ENCODE data around the gene TSC22D4. TPM values are rescaled to one million over a fixed set of nuclear protein-coding genes. Genes with fewer than 3 reads are reported as not detected.

The TSC22D4 gene
- total and polyA plus RNA-seq, 2 experiments from 2014 or later = 14.6 to 24.9 TPM

DNA sequence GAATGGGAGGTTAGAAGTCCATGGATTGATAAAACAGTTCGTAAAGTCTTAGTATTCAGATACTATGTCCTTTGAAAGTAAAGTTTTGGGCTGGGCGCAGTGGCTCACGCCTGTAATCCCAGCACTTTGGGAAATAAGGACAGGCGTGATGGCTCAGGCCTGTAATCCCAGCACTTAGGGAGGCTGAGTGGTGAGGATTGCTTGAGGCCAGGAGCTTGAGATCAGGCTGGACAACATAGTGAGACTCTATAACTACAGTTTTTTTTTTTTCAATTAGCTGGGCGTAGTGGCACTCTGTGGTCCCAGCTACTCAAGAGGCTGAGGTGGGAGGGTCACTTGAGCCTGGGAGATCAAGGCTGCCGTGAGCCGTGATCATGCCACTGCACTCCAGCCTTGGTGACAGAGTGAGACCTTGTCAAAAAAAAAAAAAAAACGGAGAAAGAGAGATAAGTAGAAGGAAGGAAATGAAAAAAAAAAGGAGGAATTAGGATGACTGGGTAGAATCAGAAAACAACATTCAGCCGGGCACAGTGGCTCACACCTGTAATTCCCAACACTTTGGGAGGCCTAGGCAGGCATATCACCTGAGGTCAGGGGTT, 34.3 kb upstream of the TSC22D4 start:
- H3K9me2 ChIP-seq (ENCODE audit: insufficient read depth) = no peaks in the 10 kb centered on the region
- Mint-ChIP-seq H3K4me3 (no peak overlapping the region), H3K36me3 (ENCODE audit: low read depth) (no peaks in the 10 kb centered on the region), H3K4me1 (no peaks in the 10 kb centered on the region), H3K27me3 (ENCODE audit: insufficient read depth, low read depth, poor library complexity) (peaks cover 4% of the 10 kb centered on the region), H3K9me3 (no peaks in the 10 kb centered on the region), H3K27ac (no peak overlapping the region)
- no peaks in the 10 kb centered on the region for H3F3A ChIP-seq (replicated peaks; ENCODE audit: low read depth)
- no peak for TF ChIP-seq NANOG (IDR thresholded peaks at IDR 0.05; ENCODE audit: borderline replicate concordance)
- TF ChIP-seq, protein P1, sequence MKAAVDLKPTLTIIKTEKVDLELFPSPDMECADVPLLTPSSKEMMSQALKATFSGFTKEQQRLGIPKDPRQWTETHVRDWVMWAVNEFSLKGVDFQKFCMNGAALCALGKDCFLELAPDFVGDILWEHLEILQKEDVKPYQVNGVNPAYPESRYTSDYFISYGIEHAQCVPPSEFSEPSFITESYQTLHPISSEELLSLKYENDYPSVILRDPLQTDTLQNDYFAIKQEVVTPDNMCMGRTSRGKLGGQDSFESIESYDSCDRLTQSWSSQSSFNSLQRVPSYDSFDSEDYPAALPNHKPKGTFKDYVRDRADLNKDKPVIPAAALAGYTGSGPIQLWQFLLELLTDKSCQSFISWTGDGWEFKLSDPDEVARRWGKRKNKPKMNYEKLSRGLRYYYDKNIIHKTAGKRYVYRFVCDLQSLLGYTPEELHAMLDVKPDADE (IDR thresholded peaks at IDR 0.05) = no peak
- TF ChIP-seq, protein P2, sequence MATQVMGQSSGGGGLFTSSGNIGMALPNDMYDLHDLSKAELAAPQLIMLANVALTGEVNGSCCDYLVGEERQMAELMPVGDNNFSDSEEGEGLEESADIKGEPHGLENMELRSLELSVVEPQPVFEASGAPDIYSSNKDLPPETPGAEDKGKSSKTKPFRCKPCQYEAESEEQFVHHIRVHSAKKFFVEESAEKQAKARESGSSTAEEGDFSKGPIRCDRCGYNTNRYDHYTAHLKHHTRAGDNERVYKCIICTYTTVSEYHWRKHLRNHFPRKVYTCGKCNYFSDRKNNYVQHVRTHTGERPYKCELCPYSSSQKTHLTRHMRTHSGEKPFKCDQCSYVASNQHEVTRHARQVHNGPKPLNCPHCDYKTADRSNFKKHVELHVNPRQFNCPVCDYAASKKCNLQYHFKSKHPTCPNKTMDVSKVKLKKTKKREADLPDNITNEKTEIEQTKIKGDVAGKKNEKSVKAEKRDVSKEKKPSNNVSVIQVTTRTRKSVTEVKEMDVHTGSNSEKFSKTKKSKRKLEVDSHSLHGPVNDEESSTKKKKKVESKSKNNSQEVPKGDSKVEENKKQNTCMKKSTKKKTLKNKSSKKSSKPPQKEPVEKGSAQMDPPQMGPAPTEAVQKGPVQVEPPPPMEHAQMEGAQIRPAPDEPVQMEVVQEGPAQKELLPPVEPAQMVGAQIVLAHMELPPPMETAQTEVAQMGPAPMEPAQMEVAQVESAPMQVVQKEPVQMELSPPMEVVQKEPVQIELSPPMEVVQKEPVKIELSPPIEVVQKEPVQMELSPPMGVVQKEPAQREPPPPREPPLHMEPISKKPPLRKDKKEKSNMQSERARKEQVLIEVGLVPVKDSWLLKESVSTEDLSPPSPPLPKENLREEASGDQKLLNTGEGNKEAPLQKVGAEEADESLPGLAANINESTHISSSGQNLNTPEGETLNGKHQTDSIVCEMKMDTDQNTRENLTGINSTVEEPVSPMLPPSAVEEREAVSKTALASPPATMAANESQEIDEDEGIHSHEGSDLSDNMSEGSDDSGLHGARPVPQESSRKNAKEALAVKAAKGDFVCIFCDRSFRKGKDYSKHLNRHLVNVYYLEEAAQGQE (IDR thresholded peaks at IDR 0.05; ENCODE audit: unreplicated experiment) = no peak
- H4K20me1 ChIP-seq (replicated peaks; ENCODE audit: insufficient read depth) = no peaks in the 10 kb centered on the region
- H3K79me2 ChIP-seq (replicated peaks; ENCODE audit: insufficient read depth) = no peaks in the 10 kb centered on the region
- no peaks in the 10 kb centered on the region for H3K27me3 ChIP-seq (ENCODE audit: insufficient read depth)
- H3K4me3 ChIP-seq = no peak overlapping the region
- H2AFZ ChIP-seq = no peak overlapping the region
- DNase-seq (ENCODE audit: low spot score) (no peak), ATAC-seq (no peak)
- no peak overlapping the region for H3K27ac ChIP-seq (ENCODE audit: low read depth)
- H3K4me1 ChIP-seq (ENCODE audit: insufficient read depth) = 0 out of 2 replicates have a peak, but pooled peaks cover 3% of the 10 kb centered on the region
- H3K36me3 ChIP-seq (ENCODE audit: insufficient read depth) = no peaks in the 10 kb centered on the region
- H3K4me2 ChIP-seq = no peak overlapping the region

DNA sequence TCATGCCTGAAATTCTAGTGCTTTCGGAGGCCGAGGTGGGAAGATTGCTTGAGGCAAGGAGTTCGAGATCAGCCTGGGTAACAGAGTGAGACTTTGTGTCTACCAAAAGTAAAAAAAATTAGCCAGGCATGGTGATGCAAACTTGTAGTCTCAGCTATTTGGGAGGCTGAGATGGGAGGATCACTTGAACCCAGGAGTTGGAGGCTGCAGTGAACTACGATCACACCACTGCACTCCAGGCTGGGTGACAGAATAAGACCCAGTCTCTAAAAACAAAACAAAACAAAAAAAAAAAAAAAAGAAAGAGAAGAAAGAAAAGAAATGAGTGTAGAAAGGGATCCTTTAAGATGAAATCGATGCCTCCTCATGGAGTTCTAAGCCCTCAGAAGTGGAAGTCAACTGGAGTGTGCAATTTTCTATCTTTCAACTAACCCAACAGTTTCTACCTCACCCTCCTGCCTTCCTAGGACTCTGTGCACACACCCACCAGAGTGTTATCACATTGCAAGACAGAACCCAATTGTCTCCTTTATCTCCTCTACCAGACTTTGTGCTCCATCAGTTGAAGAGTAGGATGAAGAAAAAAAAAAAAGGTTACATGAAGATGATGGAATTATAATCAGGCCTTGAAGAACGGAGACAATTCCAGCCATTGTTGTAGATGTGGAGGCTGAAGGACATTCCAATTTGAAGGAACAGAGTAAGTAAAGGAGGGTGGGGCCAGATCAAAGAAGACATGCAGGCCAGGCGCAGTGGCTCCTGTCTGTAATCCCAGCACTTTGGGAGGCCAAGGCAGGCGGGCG, 31.6 kb upstream of the TSC22D4 start:
- H3K36me3 Mint-ChIP-seq (ENCODE audit: low read depth) = no peaks in the 10 kb centered on the region
- no peaks in the 10 kb centered on the region for H3K9me3 Mint-ChIP-seq
- Histone ChIP-seq H3K36me3 (ENCODE audit: insufficient read depth) (no peaks in the 10 kb centered on the region), H3K4me3 (no peak overlapping the region), H2AFZ (peak overlapping the region; percentile 59; the same call in 1 of the 2 replicates), H3K27ac (ENCODE audit: low read depth) (no peak overlapping the region), H3K4me2 (no peak overlapping the region), H3K27me3 (ENCODE audit: insufficient read depth) (no peaks in the 10 kb centered on the region), H3K79me2 (replicated peaks; ENCODE audit: insufficient read depth) (no peaks in the 10 kb centered on the region), H3K9me2 (ENCODE audit: insufficient read depth) (no peaks in the 10 kb centered on the region), H3K4me1 (ENCODE audit: insufficient read depth) (0 out of 2 replicates have a peak, but pooled peaks cover 3% of the 10 kb centered on the region), H4K20me1 (replicated peaks; ENCODE audit: insufficient read depth) (no peaks in the 10 kb centered on the region), H3F3A (replicated peaks; ENCODE audit: low read depth) (no peaks in the 10 kb centered on the region)
- H3K4me1 Mint-ChIP-seq = no peaks in the 10 kb centered on the region
- ATAC-seq (no peak), DNase-seq (ENCODE audit: low spot score) (no peak)
- no peak overlapping the region for H3K27ac Mint-ChIP-seq
- no peak for TF ChIP-seq POLR2AphosphoS5 (IDR thresholded peaks at IDR 0.05; ENCODE audit: low read depth)
- TF ChIP-seq EZH2 (IDR thresholded peaks at IDR 0.05; ENCODE audit: low read depth, unreplicated experiment) = no peak
- no peak for TF ChIP-seq EZH2phosphoT487 (IDR thresholded peaks at IDR 0.05; ENCODE audit: unreplicated experiment)
- TF ChIP-seq, protein P2 (IDR thresholded peaks at IDR 0.05; ENCODE audit: unreplicated experiment) = no peak
- TF ChIP-seq, protein P1 (IDR thresholded peaks at IDR 0.05) = no peak
- no peaks in the 10 kb centered on the region for H3K27me3 Mint-ChIP-seq (ENCODE audit: insufficient read depth, low read depth, poor library complexity)
- no peak overlapping the region for H3K4me3 Mint-ChIP-seq
